SK-N-SH treated with all-trans-retinoic acid at 6 μM for 48 hours (cell line): ENCODE results near the gene OR5L2.

Source experiments
- ATAC-seq: fragments of 200-7000 bp; cut with Tn5 transposase; 3 replicates; pipeline ENCODE4 v1.9.1; 2020; ENCODE audit warnings: mild to moderate bottlenecking, moderate library complexity
- ARNTL ChIP-seq: fragments of 450-650 bp; formaldehyde crosslinking; IDR thresholded peaks from 2 replicates; pipeline ENCODE4 v1.5.0; 2020; ENCODE audit warnings: low read depth, mild to moderate bottlenecking, moderate library complexity, borderline replicate concordance
- BACH2 ChIP-seq: fragments of 250-450 bp; sonication (Bioruptor Pico); IDR thresholded peaks from 2 replicates; pipeline ENCODE4 v1.9.0; 2021; ENCODE audit warnings: mild to moderate bottlenecking, borderline replicate concordance
- CSDC2 ChIP-seq: fragments of 250-450 bp; sonication (Bioruptor Pico); IDR thresholded peaks from 2 replicates; pipeline ENCODE4 v1.5.0; 2020; ENCODE audit warnings: mild to moderate bottlenecking, moderate library complexity
- CSRNP3 ChIP-seq: fragments of 250-450 bp; sonication (Bioruptor Pico); IDR thresholded peaks from 2 replicates; pipeline ENCODE4 v1.5.1; 2021; ENCODE audit warnings: mild to moderate bottlenecking, moderate library complexity
- ESRRG ChIP-seq: fragments of 250-450 bp; sonication (Bioruptor Pico); IDR thresholded peaks from 2 replicates; pipeline ENCODE4 v1.6.1; 2021; ENCODE audit warnings: mild to moderate bottlenecking
- GLIS3 ChIP-seq: fragments of 250-450 bp; sonication (Bioruptor Pico); IDR thresholded peaks from 2 replicates; pipeline ENCODE4 v1.5.0; 2020; ENCODE audit warnings: mild to moderate bottlenecking, moderate library complexity
- ISL1 ChIP-seq: fragments of 250-450 bp; sonication (Bioruptor Pico); IDR thresholded peaks from 2 replicates; pipeline ENCODE4 v2.1.2; 2022; ENCODE audit warnings: mild to moderate bottlenecking, moderate library complexity
- OSR1 ChIP-seq: fragments of 250-450 bp; sonication (Bioruptor Pico); IDR thresholded peaks from 2 replicates; pipeline ENCODE4 v1.8.0; 2022; ENCODE audit warnings: moderate library complexity, mild to moderate bottlenecking, inconsistent platforms
- POU6F1 ChIP-seq: fragments of 250-450 bp; sonication (Bioruptor Pico); IDR thresholded peaks from 2 replicates; pipeline ENCODE4 v1.8.0; 2021; ENCODE audit warnings: low read depth, mild to moderate bottlenecking, moderate library complexity, borderline replicate concordance
- PPARA ChIP-seq: fragments of 250-450 bp; sonication (Bioruptor Pico); IDR thresholded peaks from 2 replicates; pipeline ENCODE4 v1.5.0; 2020; ENCODE audit warnings: mild to moderate bottlenecking, borderline replicate concordance
- RARB ChIP-seq: fragments of 250-450 bp; sonication (Bioruptor Pico); IDR thresholded peaks from 2 replicates; pipeline ENCODE4 v1.8.0; 2021; ENCODE audit warnings: mild to moderate bottlenecking, moderate library complexity
- SNAI2 ChIP-seq: fragments of 250-450 bp; sonication (Bioruptor Pico); IDR thresholded peaks from 2 replicates; pipeline ENCODE4 v1.5.0; 2020; ENCODE audit warnings: mild to moderate bottlenecking, moderate library complexity
- TCF4 ChIP-seq: fragments of 250-450 bp; sonication (Bioruptor Pico); IDR thresholded peaks from 2 replicates; pipeline ENCODE4 v1.8.0; 2021; ENCODE audit warnings: mild to moderate bottlenecking, moderate library complexity, borderline replicate concordance
- TOX ChIP-seq: fragments of 250-450 bp; sonication (Bioruptor Pico); IDR thresholded peaks from 2 replicates; pipeline ENCODE4 v1.8.0; 2021; ENCODE audit warnings: mild to moderate bottlenecking, moderate library complexity, borderline replicate concordance
- ZFP3 ChIP-seq: fragments of 250-450 bp; sonication (Bioruptor Pico); IDR thresholded peaks from 2 replicates; pipeline ENCODE4 v1.5.0; 2020; ENCODE audit warnings: mild to moderate bottlenecking, moderate library complexity
- ZFP30 ChIP-seq: fragments of 450-650 bp; formaldehyde crosslinking; IDR thresholded peaks from 2 replicates; pipeline ENCODE4 v1.5.0; 2022; ENCODE audit warnings: mild to moderate bottlenecking, moderate library complexity
- ZNF565 ChIP-seq: fragments of 450-650 bp; formaldehyde crosslinking; conservative IDR thresholded peaks from 2 replicates; pipeline ENCODE4 v1.5.0; 2020; ENCODE audit warnings: low read depth, mild to moderate bottlenecking, moderate library complexity
- ZNF70 ChIP-seq: fragments of 450-650 bp; formaldehyde crosslinking; IDR thresholded peaks from 2 replicates; pipeline ENCODE4 v1.5.0; 2020; ENCODE audit warnings: mild to moderate bottlenecking, moderate library complexity
- ZNF8 ChIP-seq: fragments of 450-650 bp; formaldehyde crosslinking; IDR thresholded peaks from 2 replicates; pipeline ENCODE4 v1.5.0; 2020; ENCODE audit warnings: mild to moderate bottlenecking, moderate library complexity
- TF ChIP-seq, protein P1 (sequence below): fragments of 250-450 bp; sonication (Bioruptor Pico); IDR thresholded peaks from 2 replicates; pipeline ENCODE4 v1.5.0; 2020; ENCODE audit warnings: mild to moderate bottlenecking, moderate library complexity
- TF ChIP-seq, protein P2 (sequence below): fragments of 250-450 bp; sonication (Bioruptor Pico); IDR thresholded peaks from 2 replicates; pipeline ENCODE4 v1.8.0; 2020; ENCODE audit warnings: mild to moderate bottlenecking, moderate library complexity, borderline replicate concordance

Gene OR5L2

DNA sequence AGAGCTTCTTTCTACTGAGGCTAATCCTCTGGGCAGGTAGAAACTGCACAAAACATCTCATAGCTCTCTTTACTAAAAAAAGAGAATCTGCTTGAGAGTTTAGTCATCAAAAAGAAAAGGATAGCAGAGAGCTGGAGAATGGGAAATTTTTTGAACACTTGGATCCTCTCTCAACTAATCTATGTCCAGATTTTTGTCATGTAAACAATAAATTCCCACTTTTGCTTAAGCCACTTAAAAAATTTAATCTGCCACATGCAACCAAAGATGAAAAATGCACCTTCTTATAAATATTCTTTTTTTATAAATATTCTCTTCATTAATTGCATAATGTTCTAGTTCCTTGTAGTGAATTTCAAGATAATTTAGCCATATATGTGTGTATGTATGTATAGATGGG is 22.0 kb downstream of the OR5L2 start:
- TF ChIP-seq ZFP30 (CRISPR knock-in tag) (no peak), ESRRG (CRISPR knock-in tag) (no peak), OSR1 (no peak), POU6F1 (no peak), TCF4 (no peak), SNAI2 (no peak), ZNF70 (CRISPR knock-in tag) (no peak), CSRNP3 (CRISPR knock-in tag) (no peak)
- TF ChIP-seq, protein P1, sequence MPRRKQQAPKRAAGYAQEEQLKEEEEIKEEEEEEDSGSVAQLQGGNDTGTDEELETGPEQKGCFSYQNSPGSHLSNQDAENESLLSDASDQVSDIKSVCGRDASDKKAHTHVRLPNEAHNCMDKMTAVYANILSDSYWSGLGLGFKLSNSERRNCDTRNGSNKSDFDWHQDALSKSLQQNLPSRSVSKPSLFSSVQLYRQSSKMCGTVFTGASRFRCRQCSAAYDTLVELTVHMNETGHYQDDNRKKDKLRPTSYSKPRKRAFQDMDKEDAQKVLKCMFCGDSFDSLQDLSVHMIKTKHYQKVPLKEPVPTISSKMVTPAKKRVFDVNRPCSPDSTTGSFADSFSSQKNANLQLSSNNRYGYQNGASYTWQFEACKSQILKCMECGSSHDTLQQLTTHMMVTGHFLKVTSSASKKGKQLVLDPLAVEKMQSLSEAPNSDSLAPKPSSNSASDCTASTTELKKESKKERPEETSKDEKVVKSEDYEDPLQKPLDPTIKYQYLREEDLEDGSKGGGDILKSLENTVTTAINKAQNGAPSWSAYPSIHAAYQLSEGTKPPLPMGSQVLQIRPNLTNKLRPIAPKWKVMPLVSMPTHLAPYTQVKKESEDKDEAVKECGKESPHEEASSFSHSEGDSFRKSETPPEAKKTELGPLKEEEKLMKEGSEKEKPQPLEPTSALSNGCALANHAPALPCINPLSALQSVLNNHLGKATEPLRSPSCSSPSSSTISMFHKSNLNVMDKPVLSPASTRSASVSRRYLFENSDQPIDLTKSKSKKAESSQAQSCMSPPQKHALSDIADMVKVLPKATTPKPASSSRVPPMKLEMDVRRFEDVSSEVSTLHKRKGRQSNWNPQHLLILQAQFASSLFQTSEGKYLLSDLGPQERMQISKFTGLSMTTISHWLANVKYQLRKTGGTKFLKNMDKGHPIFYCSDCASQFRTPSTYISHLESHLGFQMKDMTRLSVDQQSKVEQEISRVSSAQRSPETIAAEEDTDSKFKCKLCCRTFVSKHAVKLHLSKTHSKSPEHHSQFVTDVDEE (CRISPR knock-in tag): no peak
- ATAC-seq: no peak

- ATAC-seq: no peak
These were observed 25.1 kb downstream of the OR5L2 start for GRCh38 chr11:55852141-55852540.

More at GRCh38 chr11:55852141-55852540, 25.1 kb downstream of the OR5L2 start:
- TF ChIP-seq TCF4 (no peak), ZNF70 (CRISPR knock-in tag) (no peak), ZNF8 (no peak), ESRRG (CRISPR knock-in tag) (no peak), OSR1 (no peak), POU6F1 (no peak), PPARA (CRISPR knock-in tag) (no peak), CSRNP3 (CRISPR knock-in tag) (no peak), ISL1 (CRISPR knock-in tag) (no peak), ZFP30 (CRISPR knock-in tag) (no peak), ARNTL (no peak), CSDC2 (no peak), TOX (CRISPR knock-in tag) (no peak), BACH2 (CRISPR knock-in tag) (no peak), RARB (CRISPR knock-in tag) (no peak), ZNF565 (CRISPR knock-in tag) (no peak), GLIS3 (CRISPR knock-in tag) (no peak), ZFP3 (no peak), SNAI2 (no peak)
- TF ChIP-seq, protein P2, sequence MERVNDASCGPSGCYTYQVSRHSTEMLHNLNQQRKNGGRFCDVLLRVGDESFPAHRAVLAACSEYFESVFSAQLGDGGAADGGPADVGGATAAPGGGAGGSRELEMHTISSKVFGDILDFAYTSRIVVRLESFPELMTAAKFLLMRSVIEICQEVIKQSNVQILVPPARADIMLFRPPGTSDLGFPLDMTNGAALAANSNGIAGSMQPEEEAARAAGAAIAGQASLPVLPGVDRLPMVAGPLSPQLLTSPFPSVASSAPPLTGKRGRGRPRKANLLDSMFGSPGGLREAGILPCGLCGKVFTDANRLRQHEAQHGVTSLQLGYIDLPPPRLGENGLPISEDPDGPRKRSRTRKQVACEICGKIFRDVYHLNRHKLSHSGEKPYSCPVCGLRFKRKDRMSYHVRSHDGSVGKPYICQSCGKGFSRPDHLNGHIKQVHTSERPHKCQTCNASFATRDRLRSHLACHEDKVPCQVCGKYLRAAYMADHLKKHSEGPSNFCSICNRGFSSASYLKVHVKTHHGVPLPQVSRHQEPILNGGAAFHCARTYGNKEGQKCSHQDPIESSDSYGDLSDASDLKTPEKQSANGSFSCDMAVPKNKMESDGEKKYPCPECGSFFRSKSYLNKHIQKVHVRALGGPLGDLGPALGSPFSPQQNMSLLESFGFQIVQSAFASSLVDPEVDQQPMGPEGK (CRISPR knock-in tag): no peak
